GM19099 (cell line): ENCODE measurements around the gene HMBS.
A peak's percentile ranks its signal among the peaks of the same experiment; 100 is the strongest.

ENCODE experiments used
- POLR2A ChIP-seq: IDR thresholded peaks from 3 replicates; pipeline ENCODE4 v1.6.1; 2011; ENCODE audit warnings: low read depth; ENCODE audit not compliant: insufficient read length; ENCODE audit errors: extremely low read depth

HMBS gene

GRCh38 chr11:119084663-119085436 is at the start of gene HMBS:
Gene HMBS (plus strand): TSS chr11:119084881. CDS start chr11:119085034, 153 bp downstream.
- TF ChIP-seq POLR2A, result peak; percentile 89

GRCh38 chr11:119038884-119039283 is 45.8 kb upstream of the HMBS start:
- no peak for TF ChIP-seq POLR2A

GRCh38 chr11:119041821-119042514 is 42.7 kb upstream of the HMBS start:
- TF ChIP-seq POLR2A, result no peak

- TF ChIP-seq POLR2A, result no peak
These were observed 41.8 kb upstream of the HMBS start for GRCh38 chr11:119042927-119043326.

GRCh38 chr11:119044708-119045107 is 40.0 kb upstream of the HMBS start:
- TF ChIP-seq POLR2A, result no peak

- TF ChIP-seq POLR2A, result no peak
These were observed 38.2 kb upstream of the HMBS start for GRCh38 chr11:119046489-119046888.

GRCh38 chr11:119047205-119047604 is 37.5 kb upstream of the HMBS start:
- TF ChIP-seq POLR2A, result no peak

- TF ChIP-seq POLR2A, result no peak
These were observed 36.0 kb upstream of the HMBS start for GRCh38 chr11:119048644-119049043.

GRCh38 chr11:119049081-119049480 is 35.6 kb upstream of the HMBS start:
- no peak for TF ChIP-seq POLR2A

GRCh38 chr11:119051440-119052162 is 33.1 kb upstream of the HMBS start:
- peak; percentile 20 for TF ChIP-seq POLR2A

GRCh38 chr11:119052163-119052814 is 32.4 kb upstream of the HMBS start:
- TF ChIP-seq POLR2A, result no peak

GRCh38 chr11:119054418-119054817 is 30.3 kb upstream of the HMBS start:
- no peak for TF ChIP-seq POLR2A

- TF ChIP-seq POLR2A, result no peak
These were observed 28.8 kb upstream of the HMBS start for GRCh38 chr11:119055901-119056300.

GRCh38 chr11:119056421-119056999 is 28.2 kb upstream of the HMBS start:
- no peak for TF ChIP-seq POLR2A
